Caco-2 (cell line): ENCODE measurements around the gene ADCY4. TPM values are rescaled to one million over a fixed set of nuclear protein-coding genes. Genes with fewer than 3 reads are reported as not detected.

Source experiments
- BruUV-seq: library from RNA; stranded (reverse); fragments of 400-500 nt; replicated peaks from 2 replicates; lab custom pipeline; 2021; lab: Mats Ljungman, UMichigan
- CTCF ChIA-PET: fragments of 300-600 bp; sonication (Branson Sonifier 250); formaldehyde crosslinking; loops from one replicate; lab custom pipeline; 2022; ENCODE audit warnings: antibody characterized with exemption; lab: Charles Lee
- POLR2A ChIA-PET: fragments of 300-600 bp; sonication (Branson Sonifier 250); formaldehyde crosslinking; loops from one replicate; lab custom pipeline; 2022; ENCODE audit warnings: antibody characterized with exemption; lab: Charles Lee
- DNase-seq, 2 experiments: peaks; one replicate each; pipeline versions ENCODE4 v3.0.0 to v3.0.0-alpha.2; 2020 to 2022
- H3K27me3 ChIP-seq: replicated peaks from 2 replicates; pipeline ENCODE4 v1.6.0; 2011; ENCODE audit warnings: low read length; ENCODE audit not compliant: control insufficient read depth, insufficient read depth
- H3K36me3 ChIP-seq: 2 replicates; pipeline ENCODE4 v1.5.1; 2011; ENCODE audit warnings: low read length; ENCODE audit not compliant: control insufficient read depth, insufficient read depth
- H3K4me1 ChIP-seq: fragments of 250-450 bp; sonication (Bioruptor Pico); 2 replicates; pipeline ENCODE4 v1.5.1; 2020; ENCODE audit warnings: mild to moderate bottlenecking
- H3K4me3 ChIP-seq: 2 replicates; pipeline ENCODE4 v1.5.1; 2011; ENCODE audit warnings: low read depth, mild to moderate bottlenecking, control low read depth, low read length
- H3K9me3 ChIP-seq: fragments of 250-450 bp; sonication (Bioruptor Pico); 2 replicates; pipeline ENCODE4 v1.5.1; 2020; ENCODE audit warnings: mild to moderate bottlenecking, moderate library complexity
- H3K27ac Mint-ChIP-seq: one replicate; pipeline ENCODE4 v1.8.0; 2022; ENCODE audit warnings: mixed read lengths; ENCODE audit not compliant: unreplicated experiment
- H3K27me3 Mint-ChIP-seq: one replicate; pipeline ENCODE4 v1.8.0; 2022; ENCODE audit warnings: mixed read lengths; ENCODE audit not compliant: insufficient read depth, unreplicated experiment
- H3K36me3 Mint-ChIP-seq: one replicate; pipeline ENCODE4 v1.8.0; 2022; ENCODE audit warnings: mild to moderate bottlenecking, mixed read lengths; ENCODE audit not compliant: insufficient read depth, unreplicated experiment
- H3K4me1 Mint-ChIP-seq: one replicate; pipeline ENCODE4 v1.8.0; 2022; ENCODE audit warnings: low read depth, mixed read lengths; ENCODE audit not compliant: unreplicated experiment
- H3K4me3 Mint-ChIP-seq: one replicate; pipeline ENCODE4 v1.8.0; 2022; ENCODE audit warnings: mild to moderate bottlenecking, moderate library complexity, mixed read lengths; ENCODE audit not compliant: unreplicated experiment
- H3K9me3 Mint-ChIP-seq: one replicate; pipeline ENCODE4 v1.8.0; 2022; ENCODE audit warnings: mixed read lengths; ENCODE audit not compliant: unreplicated experiment
- intact Hi-C: fragments of 100-400 bp; cut with micrococcal nuclease; formaldehyde crosslinking; loops from one replicate; pipeline ENCODE4 v1.10.0; 2022; ENCODE audit not compliant: unreplicated experiment
- total RNA-seq: library from RNA; stranded (reverse); gene quantifications from 2 replicates; pipeline ENCODE4 v1.2.3, GENCODE V29; 2022
- TF ChIP-seq, protein P1 (sequence below), 2 experiments: fragments of 200-600 bp in 1 of 2; IDR thresholded peaks; 1 replicate in 1 of 2; 2 replicates in 1 of 2; pipeline versions ENCODE4 v1.5.1 to v1.8.0; 2011 to 2022; ENCODE audit warnings: antibody characterized with exemption in 1 of 2, control low read depth in 1 of 2, inconsistent platforms in 1 of 2, low read depth in 1 of 2, low read length in 1 of 2, mild to moderate bottlenecking in 1 of 2, moderate library complexity in 1 of 2; ENCODE audit not compliant: insufficient read depth in 1 of 2, severe bottlenecking in 1 of 2, unreplicated experiment in 1 of 2

ADCY4 gene
- total RNA-seq, 1 experiment from 2014 or later = 0.57 TPM

GRCh38 chr14:24281636-24282035 is 53.2 kb downstream of the ADCY4 start:
- no peak overlapping the region for H3K4me3 ChIP-seq
- TF ChIP-seq, protein P1, sequence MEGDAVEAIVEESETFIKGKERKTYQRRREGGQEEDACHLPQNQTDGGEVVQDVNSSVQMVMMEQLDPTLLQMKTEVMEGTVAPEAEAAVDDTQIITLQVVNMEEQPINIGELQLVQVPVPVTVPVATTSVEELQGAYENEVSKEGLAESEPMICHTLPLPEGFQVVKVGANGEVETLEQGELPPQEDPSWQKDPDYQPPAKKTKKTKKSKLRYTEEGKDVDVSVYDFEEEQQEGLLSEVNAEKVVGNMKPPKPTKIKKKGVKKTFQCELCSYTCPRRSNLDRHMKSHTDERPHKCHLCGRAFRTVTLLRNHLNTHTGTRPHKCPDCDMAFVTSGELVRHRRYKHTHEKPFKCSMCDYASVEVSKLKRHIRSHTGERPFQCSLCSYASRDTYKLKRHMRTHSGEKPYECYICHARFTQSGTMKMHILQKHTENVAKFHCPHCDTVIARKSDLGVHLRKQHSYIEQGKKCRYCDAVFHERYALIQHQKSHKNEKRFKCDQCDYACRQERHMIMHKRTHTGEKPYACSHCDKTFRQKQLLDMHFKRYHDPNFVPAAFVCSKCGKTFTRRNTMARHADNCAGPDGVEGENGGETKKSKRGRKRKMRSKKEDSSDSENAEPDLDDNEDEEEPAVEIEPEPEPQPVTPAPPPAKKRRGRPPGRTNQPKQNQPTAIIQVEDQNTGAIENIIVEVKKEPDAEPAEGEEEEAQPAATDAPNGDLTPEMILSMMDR (IDR thresholded peaks at IDR 0.05; ENCODE audit: insufficient read depth in 1 of 2, low read depth in 1 of 2, low read length in 1 of 2, severe bottlenecking in 1 of 2, unreplicated experiment in 1 of 2) = no peak
- H3K36me3 ChIP-seq = no peaks in the 10 kb centered on the region
- no TSS peak for BruUV-seq
- no peaks in the 10 kb centered on the region for H3K27me3 Mint-ChIP-seq
- H3K27ac Mint-ChIP-seq = no peak overlapping the region
- no peak for DNase-seq
- CTCF ChIA-PET = no interaction called here
- no peaks in the 10 kb centered on the region for H3K4me1 Mint-ChIP-seq
- no peaks in the 10 kb centered on the region for H3K9me3 ChIP-seq
- no peaks in the 10 kb centered on the region for H3K9me3 Mint-ChIP-seq
- H3K4me3 Mint-ChIP-seq = no peak overlapping the region
- H3K36me3 Mint-ChIP-seq = no peaks in the 10 kb centered on the region
- intact Hi-C loops = no loop called here
- no peaks in the 10 kb centered on the region for H3K27me3 ChIP-seq
- POLR2A ChIA-PET = no interaction called here
- no peaks in the 10 kb centered on the region for H3K4me1 ChIP-seq

DNA sequence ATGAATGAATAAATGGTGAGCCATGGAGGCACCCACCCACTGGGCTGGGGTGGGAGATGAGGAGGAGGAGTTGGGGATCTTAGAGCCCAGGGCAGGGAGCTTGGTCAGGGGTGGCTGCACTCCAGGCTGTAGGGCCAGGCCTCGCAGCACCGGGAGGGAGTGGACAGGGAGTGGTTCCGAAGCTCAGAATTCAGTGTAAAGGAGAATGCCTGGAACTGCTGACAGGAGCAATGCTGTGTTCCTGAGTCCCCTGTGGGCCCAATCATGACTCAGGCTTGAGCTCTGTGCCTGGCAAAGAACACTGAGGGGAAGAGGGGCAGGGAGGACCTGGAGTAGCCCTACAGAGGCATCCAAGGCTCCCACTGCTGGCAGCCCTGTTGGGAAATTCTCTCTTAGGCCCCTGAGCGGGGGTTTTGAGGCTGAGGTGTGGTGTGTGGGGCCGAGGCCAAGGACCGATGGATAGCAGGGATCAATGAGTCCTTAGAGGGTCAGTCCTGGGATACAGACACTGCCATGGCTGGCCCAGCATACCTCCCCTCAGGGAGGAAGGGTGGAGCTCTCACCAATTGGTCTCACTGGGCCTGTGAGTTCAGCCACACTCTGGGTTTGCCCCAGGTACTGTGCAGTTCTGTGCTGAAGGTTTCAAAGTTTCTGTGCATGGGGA is 53.9 kb downstream of the ADCY4 start:
- no peaks in the 10 kb centered on the region for H3K27me3 Mint-ChIP-seq
- Histone ChIP-seq H3K4me3 (no peak overlapping the region), H3K9me3 (no peaks in the 10 kb centered on the region), H3K27me3 (no peaks in the 10 kb centered on the region), H3K4me1 (no peaks in the 10 kb centered on the region), H3K36me3 (no peaks in the 10 kb centered on the region)
- ChIA-PET CTCF (interaction anchor here (1.6 kb wide), 1 partner anchor 10 kb away, joined by 5 read pairs; the partner anchor contains the start of gene RABGGTA), POLR2A (no interaction called here)
- no peaks in the 10 kb centered on the region for H3K4me1 Mint-ChIP-seq
- no peak for DNase-seq
- H3K36me3 Mint-ChIP-seq = no peaks in the 10 kb centered on the region
- no peak overlapping the region for H3K4me3 Mint-ChIP-seq
- BruUV-seq = no TSS peak
- TF ChIP-seq, protein P1 (IDR thresholded peaks at IDR 0.05; ENCODE audit: insufficient read depth in 1 of 2, low read depth in 1 of 2, low read length in 1 of 2, severe bottlenecking in 1 of 2, unreplicated experiment in 1 of 2) = no peak
- H3K27ac Mint-ChIP-seq = no peak overlapping the region
- intact Hi-C loops = no loop called here
- H3K9me3 Mint-ChIP-seq = no peaks in the 10 kb centered on the region

DNA sequence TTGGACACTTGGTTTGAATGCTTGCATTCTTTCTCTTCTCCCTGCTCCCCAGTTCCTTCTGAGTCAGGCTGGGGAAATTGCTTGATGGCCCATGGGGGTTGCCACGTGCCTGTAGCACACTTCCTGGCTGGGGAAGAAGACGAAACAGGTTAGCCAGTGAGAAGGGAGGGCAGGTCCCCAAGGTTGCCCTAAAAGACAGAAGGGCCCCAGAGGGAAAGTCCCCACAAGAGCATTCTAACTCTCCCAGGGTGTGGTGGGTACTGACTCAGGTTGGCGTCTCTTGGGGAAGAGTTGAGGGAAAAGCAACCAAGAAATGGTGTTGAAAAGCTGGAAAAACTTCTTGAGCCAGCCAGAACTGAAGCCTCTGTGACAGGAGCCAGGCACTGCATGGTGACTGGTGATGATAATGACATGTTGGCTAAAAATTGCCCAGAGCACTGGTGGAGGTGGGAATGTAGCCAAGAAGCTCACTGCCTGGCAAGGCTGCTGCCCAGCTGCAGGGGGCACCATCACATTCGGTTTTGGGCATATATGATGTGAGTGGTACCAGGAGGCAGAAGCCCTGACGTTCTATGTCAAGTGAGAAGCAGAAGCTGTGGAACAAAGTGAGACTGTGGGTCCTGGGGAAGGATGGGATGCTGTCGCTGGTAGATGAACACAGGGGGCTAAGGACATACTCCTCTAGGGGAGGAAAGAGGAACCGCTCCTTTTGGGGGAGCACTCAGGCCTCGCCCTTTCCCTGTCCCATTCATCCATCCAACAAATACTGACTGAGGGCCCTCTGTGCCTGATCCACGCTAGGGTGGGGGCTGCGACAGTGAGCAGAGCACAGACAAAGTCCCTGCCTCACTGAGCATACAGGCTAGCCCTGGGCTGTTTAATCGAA is 55.3 kb downstream of the ADCY4 start:
- Mint-ChIP-seq H3K9me3 (no peaks in the 10 kb centered on the region), H3K27ac (no peak overlapping the region), H3K36me3 (no peaks in the 10 kb centered on the region), H3K27me3 (no peaks in the 10 kb centered on the region), H3K4me1 (no peaks in the 10 kb centered on the region), H3K4me3 (no peak overlapping the region)
- no peak for DNase-seq
- H3K4me3 ChIP-seq = no peak overlapping the region
- no peaks in the 10 kb centered on the region for H3K9me3 ChIP-seq
- no peaks in the 10 kb centered on the region for H3K36me3 ChIP-seq
- ChIA-PET POLR2A (no interaction called here), CTCF (interaction anchor here (0.6 to 1.6 kb wide), 5 partner anchors 8 to 51 kb away, joined by 3 to 5 read pairs (median 3); partner anchors contain the start of gene RABGGTA)
- no TSS peak for BruUV-seq
- H3K4me1 ChIP-seq = no peaks in the 10 kb centered on the region
- no peaks in the 10 kb centered on the region for H3K27me3 ChIP-seq
- intact Hi-C loops = no loop called here
- TF ChIP-seq, protein P1 (IDR thresholded peaks at IDR 0.05; ENCODE audit: insufficient read depth in 1 of 2, low read depth in 1 of 2, low read length in 1 of 2, severe bottlenecking in 1 of 2, unreplicated experiment in 1 of 2) = no peak
